Ascending aorta (tissue), 2 donors: ENCODE data around the gene MVB12B. TPM values are rescaled to one million over a fixed set of nuclear protein-coding genes. Genes with fewer than 3 reads are reported as not detected.

Source experiments
- DNase-seq, 2 donors: peaks; one replicate each; pipeline ENCODE4 v3.0.0-alpha.2; 2019; ENCODE audit warnings: low spot score in 2 of 2
- H3K27ac ChIP-seq, 2 donors: fragments of 200-600 bp; sonication (generic); one replicate each; pipeline ENCODE4 v1.5.1; 2016 to 2017; ENCODE audit warnings: mild to moderate bottlenecking in 1 of 2
- H3K27me3 ChIP-seq: fragments of 200-600 bp; sonication (generic); one replicate; pipeline ENCODE4 v1.5.1; 2017
- H3K36me3 ChIP-seq, 2 donors: fragments of 200-600 bp; sonication (generic); one replicate each; pipeline ENCODE4 v1.5.1; 2016
- H3K4me1 ChIP-seq, 2 donors: fragments of 200-600 bp; sonication (generic); one replicate each; pipeline ENCODE4 v1.5.1; 2016 to 2017; ENCODE audit warnings: mild to moderate bottlenecking in 1 of 2
- H3K4me3 ChIP-seq, 2 donors: fragments of 200-600 bp; sonication (generic); one replicate each; pipeline ENCODE4 v1.5.1; 2016 to 2017; ENCODE audit warnings: mild to moderate bottlenecking in 1 of 2
- H3K9me3 ChIP-seq, 2 donors: fragments of 200-600 bp; sonication (generic); one replicate each; pipeline ENCODE4 v1.5.1; 2016
- CTCF ChIP-seq, 3 experiments: fragments of 200-600 bp in 2 of 3; fragments of 450-650 bp in 1 of 3; sonication (generic) in 2 of 3; IDR thresholded peaks; one replicate each; pipeline ENCODE4 v1.5.1; 2016 to 2019; ENCODE audit warnings: antibody characterized with exemption in 3 of 3, mild to moderate bottlenecking in 1 of 3, moderate library complexity in 1 of 3
- intact Hi-C: fragments of 100-400 bp; cut with DNase I; formaldehyde crosslinking; loops from one replicate; pipeline ENCODE4 v1.15.1; 2023
- total RNA-seq: library from RNA; depleted of rRNA; stranded (reverse); fragments of >200 nt; gene quantifications from one replicate; pipeline ENCODE4 v1.1.0, GENCODE V29; 2016

The MVB12B gene
- total RNA-seq, 1 donor from 2014 or later = 9.4 TPM

DNA sequence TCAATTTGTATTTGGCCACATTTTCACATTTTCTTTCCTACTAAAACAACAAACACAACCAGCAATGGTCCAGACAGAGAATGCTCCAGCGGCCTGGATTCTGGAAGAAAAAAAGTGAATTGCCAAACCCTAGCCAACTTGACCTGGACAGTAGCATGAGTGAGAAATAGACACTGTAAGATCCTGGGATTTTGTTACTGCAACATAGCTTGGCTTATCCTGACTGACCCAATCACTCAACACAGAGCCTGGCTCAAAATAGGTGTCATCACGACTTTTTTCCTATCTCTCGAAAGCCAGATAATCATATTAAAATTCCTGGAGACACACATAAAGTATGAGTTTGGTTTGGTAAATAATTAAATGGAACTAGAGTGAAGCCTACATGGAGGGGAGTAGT, 25.4 kb upstream of the MVB12B start:
- H3K36me3 ChIP-seq = no peaks in the 10 kb centered on the region
- intact Hi-C loops = no loop called here
- H3K27ac ChIP-seq = no peak overlapping the region
- no peak for DNase-seq
- TF ChIP-seq CTCF (IDR thresholded peaks at IDR 0.05) = no peak
- H3K4me3 ChIP-seq = no peak overlapping the region
- no peaks in the 10 kb centered on the region for H3K27me3 ChIP-seq
- H3K4me1 ChIP-seq = no peaks in the 10 kb centered on the region
- no peaks in the 10 kb centered on the region for H3K9me3 ChIP-seq

DNA sequence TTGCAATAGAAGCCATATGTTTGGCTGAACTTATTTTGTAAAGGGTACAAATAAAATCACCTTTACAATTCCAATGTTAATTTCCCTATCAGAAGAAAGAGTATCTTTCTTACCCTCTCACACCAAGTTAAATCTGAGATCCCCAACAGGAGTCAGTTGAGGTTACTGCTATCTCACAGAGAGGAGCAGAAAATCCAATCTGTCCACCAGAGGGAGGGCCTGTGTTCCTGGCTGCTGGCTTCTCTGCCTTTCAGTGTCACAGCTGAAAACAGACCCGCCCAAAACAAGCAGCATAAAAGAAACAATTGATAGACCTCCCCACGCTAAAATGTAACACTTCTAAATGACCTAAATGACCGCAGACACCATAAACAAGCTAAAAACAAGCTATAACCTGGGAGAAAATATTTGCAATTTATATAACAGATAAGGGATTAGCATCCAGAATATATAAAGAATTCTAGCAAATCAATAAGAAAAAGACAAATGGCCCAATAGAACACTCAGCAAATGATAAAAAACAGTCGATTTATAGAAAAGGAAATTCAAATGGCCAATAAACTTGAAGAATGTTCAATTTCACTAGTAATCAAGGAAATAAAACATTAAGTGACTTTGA, 24.5 kb upstream of the MVB12B start:
- H3K9me3 ChIP-seq = no peaks in the 10 kb centered on the region
- peak in 1 of 3 experiments; percentile 56 for TF ChIP-seq CTCF (IDR thresholded peaks at IDR 0.05)
- no peak overlapping the region for H3K4me3 ChIP-seq
- intact Hi-C loops = loop anchor here (1.0 kb wide), 1 partner anchor 96 kb away; no protein-coding TSS in a partner anchor
- no peaks in the 10 kb centered on the region for H3K27me3 ChIP-seq
- no peaks in the 10 kb centered on the region for H3K36me3 ChIP-seq
- H3K4me1 ChIP-seq = no peaks in the 10 kb centered on the region
- H3K27ac ChIP-seq = no peak overlapping the region
- peak in 1 of 2 donors; percentile 66 for DNase-seq

- intact Hi-C loops = loop anchor here (1.0 kb wide), 1 partner anchor 96 kb away; no protein-coding TSS in a partner anchor
- no peak for DNase-seq
- H3K27me3 ChIP-seq = no peaks in the 10 kb centered on the region
- no peak overlapping the region for H3K27ac ChIP-seq
- no peak for TF ChIP-seq CTCF (IDR thresholded peaks at IDR 0.05)
- no peaks in the 10 kb centered on the region for H3K36me3 ChIP-seq
- H3K4me1 ChIP-seq = no peaks in the 10 kb centered on the region
- H3K9me3 ChIP-seq = no peaks in the 10 kb centered on the region
- H3K4me3 ChIP-seq = no peak overlapping the region
Measured at GRCh38 chr9:126302730-126303129, 23.9 kb upstream of the MVB12B start.

GRCh38 chr9:126303488-126303887, 23.1 kb upstream of the MVB12B start:
- intact Hi-C loops = no loop called here
- DNase-seq = peak in 1 of 2 donors; percentile 4
- Histone ChIP-seq H3K27ac (no peak overlapping the region), H3K9me3 (no peaks in the 10 kb centered on the region), H3K27me3 (no peaks in the 10 kb centered on the region), H3K4me3 (no peak overlapping the region), H3K36me3 (no peaks in the 10 kb centered on the region), H3K4me1 (no peaks in the 10 kb centered on the region)
- no peak for TF ChIP-seq CTCF (IDR thresholded peaks at IDR 0.05)

- no peak for TF ChIP-seq CTCF (IDR thresholded peaks at IDR 0.05)
- Histone ChIP-seq H3K4me3 (no peak overlapping the region), H3K4me1 (no peaks in the 10 kb centered on the region), H3K9me3 (no peaks in the 10 kb centered on the region), H3K27me3 (no peaks in the 10 kb centered on the region), H3K27ac (no peak overlapping the region), H3K36me3 (no peaks in the 10 kb centered on the region)
- intact Hi-C loops = no loop called here
- peak in 1 of 2 donors; percentile 39 for DNase-seq
Measured at GRCh38 chr9:126304207-126304970, 22.2 kb upstream of the MVB12B start.
